ENCODE data around the gene IQGAP3.

Gene IQGAP3

DNA sequence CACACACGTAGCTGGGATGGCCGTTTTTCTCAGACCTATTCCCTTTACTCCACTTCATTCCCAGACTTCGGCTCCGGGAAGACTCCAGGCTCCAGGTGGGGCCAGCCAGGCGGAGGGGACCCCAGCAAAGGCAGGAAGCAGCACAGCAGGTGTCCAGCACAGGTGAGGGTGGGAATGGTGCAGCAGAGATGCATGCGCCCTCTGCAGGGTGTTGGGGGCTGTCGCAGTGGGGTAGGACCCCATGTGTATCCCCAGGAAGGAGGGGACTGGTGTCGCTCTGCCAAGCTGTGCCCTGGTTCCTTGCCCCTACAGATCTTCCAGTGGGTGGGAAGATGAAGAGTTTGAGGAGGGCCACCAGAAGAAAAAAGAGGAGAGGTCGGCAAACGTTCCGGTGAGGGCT, 12.4 kb upstream of the IQGAP3 start:
- Histone ChIP-seq H3K9ac (ENCODE audit: low read length) (no peak overlapping the region), H3F3A (ENCODE audit: insufficient read depth, low read length) (no peaks in the 10 kb centered on the region), H3K4me1 (ENCODE audit: low read length) (no peaks in the 10 kb centered on the region), H3K27me3 (replicated peaks; ENCODE audit: insufficient read depth, low read length) (no peaks in the 10 kb centered on the region), H3K9me2 (replicated peaks; ENCODE audit: insufficient read depth, low read length) (no peaks in the 10 kb centered on the region), H3K27ac (ENCODE audit: low read length) (no peak overlapping the region), H3K36me3 (replicated peaks; ENCODE audit: insufficient read depth, low read length) (no peaks in the 10 kb centered on the region), H3K9me3 (replicated peaks; ENCODE audit: insufficient read depth, low read length) (no peaks in the 10 kb centered on the region), H3K79me2 (ENCODE audit: low read length) (no peaks in the 10 kb centered on the region), H3K4me3 (ENCODE audit: low read length) (no peak overlapping the region), H2AFZ (ENCODE audit: low read length) (no peak overlapping the region), H3K4me2 (ENCODE audit: low read depth, low read length) (no peak overlapping the region), H4K20me1 (ENCODE audit: insufficient read depth, low read length) (no peaks in the 10 kb centered on the region)
- TF ChIP-seq EZH2 (optimal IDR thresholded peaks at IDR 0.05; ENCODE audit: low read depth, low read length) = no peak
- TF ChIP-seq EZH2phosphoT487 (IDR thresholded peaks at IDR 0.05; ENCODE audit: low read length) = no peak
- TF ChIP-seq, protein P1, sequence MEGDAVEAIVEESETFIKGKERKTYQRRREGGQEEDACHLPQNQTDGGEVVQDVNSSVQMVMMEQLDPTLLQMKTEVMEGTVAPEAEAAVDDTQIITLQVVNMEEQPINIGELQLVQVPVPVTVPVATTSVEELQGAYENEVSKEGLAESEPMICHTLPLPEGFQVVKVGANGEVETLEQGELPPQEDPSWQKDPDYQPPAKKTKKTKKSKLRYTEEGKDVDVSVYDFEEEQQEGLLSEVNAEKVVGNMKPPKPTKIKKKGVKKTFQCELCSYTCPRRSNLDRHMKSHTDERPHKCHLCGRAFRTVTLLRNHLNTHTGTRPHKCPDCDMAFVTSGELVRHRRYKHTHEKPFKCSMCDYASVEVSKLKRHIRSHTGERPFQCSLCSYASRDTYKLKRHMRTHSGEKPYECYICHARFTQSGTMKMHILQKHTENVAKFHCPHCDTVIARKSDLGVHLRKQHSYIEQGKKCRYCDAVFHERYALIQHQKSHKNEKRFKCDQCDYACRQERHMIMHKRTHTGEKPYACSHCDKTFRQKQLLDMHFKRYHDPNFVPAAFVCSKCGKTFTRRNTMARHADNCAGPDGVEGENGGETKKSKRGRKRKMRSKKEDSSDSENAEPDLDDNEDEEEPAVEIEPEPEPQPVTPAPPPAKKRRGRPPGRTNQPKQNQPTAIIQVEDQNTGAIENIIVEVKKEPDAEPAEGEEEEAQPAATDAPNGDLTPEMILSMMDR (IDR thresholded peaks at IDR 0.05; ENCODE audit: low read length) = peak; percentile 47
- no peak for DNase-seq

DNA sequence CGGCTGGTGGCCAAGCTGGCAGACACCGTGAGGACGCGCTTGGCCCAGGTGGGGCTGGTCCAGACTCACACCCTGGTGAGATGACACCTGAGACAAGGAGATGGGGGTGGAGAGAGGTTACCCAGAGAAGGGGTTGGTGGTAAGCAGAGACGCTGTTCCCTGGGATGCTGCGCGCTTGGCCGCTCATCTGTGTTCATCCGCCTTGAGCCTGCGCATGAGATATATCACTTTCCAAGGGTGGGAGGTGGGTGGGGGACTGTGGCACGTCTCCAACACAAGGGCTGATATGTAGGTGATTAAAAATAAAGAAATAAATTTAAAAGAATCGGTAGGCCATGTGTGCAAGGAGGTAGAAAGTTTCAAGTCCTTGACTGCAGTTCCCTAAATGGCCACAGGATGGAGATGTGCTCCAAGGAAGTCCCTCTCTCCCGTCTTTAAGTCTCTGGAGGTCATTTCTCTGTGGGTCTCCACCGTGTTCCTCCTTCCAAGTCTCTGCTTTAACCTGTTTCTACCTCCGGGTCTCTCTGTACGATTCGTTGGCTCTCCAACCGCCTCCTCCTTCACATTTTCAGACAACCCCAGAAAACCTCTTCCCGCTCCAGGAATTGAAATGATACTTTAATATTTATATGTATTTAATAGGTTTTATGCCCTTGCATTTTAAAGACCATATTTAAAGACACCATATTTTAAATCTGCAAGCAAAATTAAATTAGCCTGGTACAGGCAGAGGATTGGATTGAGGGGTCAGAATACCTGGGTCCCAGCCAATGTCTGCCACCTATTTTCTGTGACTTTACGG, 11.7 kb upstream of the IQGAP3 start:
- TF ChIP-seq, protein P1 (IDR thresholded peaks at IDR 0.05; ENCODE audit: low read length) = peak; percentile 96
- TF ChIP-seq EZH2phosphoT487 (IDR thresholded peaks at IDR 0.05; ENCODE audit: low read length) = no peak
- DNase-seq = peak; percentile 89
- no peak overlapping the region for H3K4me2 ChIP-seq (ENCODE audit: low read depth, low read length)
- H2AFZ ChIP-seq (ENCODE audit: low read length) = no peak overlapping the region
- H3K4me1 ChIP-seq (ENCODE audit: low read length) = no peaks in the 10 kb centered on the region
- no peak overlapping the region for H3K27ac ChIP-seq (ENCODE audit: low read length)
- no peaks in the 10 kb centered on the region for H3K27me3 ChIP-seq (replicated peaks; ENCODE audit: insufficient read depth, low read length)
- no peaks in the 10 kb centered on the region for H3F3A ChIP-seq (ENCODE audit: insufficient read depth, low read length)
- H3K9me3 ChIP-seq (replicated peaks; ENCODE audit: insufficient read depth, low read length) = no peaks in the 10 kb centered on the region
- H4K20me1 ChIP-seq (ENCODE audit: insufficient read depth, low read length) = no peaks in the 10 kb centered on the region
- no peaks in the 10 kb centered on the region for H3K9me2 ChIP-seq (replicated peaks; ENCODE audit: insufficient read depth, low read length)
- H3K4me3 ChIP-seq (ENCODE audit: low read length) = no peak overlapping the region
- no peak overlapping the region for H3K9ac ChIP-seq (ENCODE audit: low read length)
- no peaks in the 10 kb centered on the region for H3K36me3 ChIP-seq (replicated peaks; ENCODE audit: insufficient read depth, low read length)
- H3K79me2 ChIP-seq (ENCODE audit: low read length) = no peaks in the 10 kb centered on the region

DNA sequence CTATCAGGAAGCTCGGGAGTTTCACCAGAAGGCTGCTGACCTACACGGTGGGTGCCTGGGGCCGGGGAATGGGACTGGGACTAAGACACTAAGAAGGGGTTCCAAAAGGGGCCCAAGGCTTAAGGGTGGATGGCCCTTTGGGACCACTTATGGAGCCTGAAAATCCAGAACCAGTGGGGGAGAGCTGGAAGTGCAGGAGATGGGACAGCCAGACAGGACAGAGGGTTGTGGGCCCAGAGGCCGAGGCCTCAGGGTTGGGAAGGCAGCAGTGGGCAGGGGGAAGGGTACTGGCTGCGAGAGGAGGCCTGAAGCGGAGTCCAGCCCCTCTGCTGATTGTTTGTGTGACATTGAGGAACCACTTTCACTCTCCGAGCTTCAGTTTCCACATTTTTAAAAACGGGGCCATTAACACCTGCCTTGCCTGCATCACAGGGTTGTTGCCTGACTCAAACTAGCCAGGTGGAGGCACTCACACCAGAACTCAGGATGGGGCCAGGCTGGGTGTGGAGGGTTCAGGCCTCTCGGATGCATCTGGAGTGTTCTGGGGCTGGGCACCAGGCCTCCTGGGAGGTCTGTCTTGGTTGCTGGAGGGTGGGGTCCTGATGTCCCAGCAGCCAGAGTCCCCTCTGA, 10.1 kb upstream of the IQGAP3 start:
- no peak for DNase-seq
- H3K27ac ChIP-seq (ENCODE audit: low read length) = no peak overlapping the region
- H3K9me2 ChIP-seq (replicated peaks; ENCODE audit: insufficient read depth, low read length) = no peaks in the 10 kb centered on the region
- no peaks in the 10 kb centered on the region for H3K4me1 ChIP-seq (ENCODE audit: low read length)
- no peaks in the 10 kb centered on the region for H4K20me1 ChIP-seq (ENCODE audit: insufficient read depth, low read length)
- TF ChIP-seq EZH2 (optimal IDR thresholded peaks at IDR 0.05; ENCODE audit: low read depth, low read length) (no peak), EZH2phosphoT487 (IDR thresholded peaks at IDR 0.05; ENCODE audit: low read length) (no peak)
- TF ChIP-seq, protein P1 (IDR thresholded peaks at IDR 0.05; ENCODE audit: low read length) = no peak
- no peaks in the 10 kb centered on the region for H3K79me2 ChIP-seq (ENCODE audit: low read length)
- no peaks in the 10 kb centered on the region for H3K36me3 ChIP-seq (replicated peaks; ENCODE audit: insufficient read depth, low read length)
- H3K4me3 ChIP-seq (ENCODE audit: low read length) = no peak overlapping the region
- no peak overlapping the region for H2AFZ ChIP-seq (ENCODE audit: low read length)
- no peak overlapping the region for H3K4me2 ChIP-seq (ENCODE audit: low read depth, low read length)
- no peaks in the 10 kb centered on the region for H3K27me3 ChIP-seq (replicated peaks; ENCODE audit: insufficient read depth, low read length)
- H3F3A ChIP-seq (ENCODE audit: insufficient read depth, low read length) = no peaks in the 10 kb centered on the region
- no peak overlapping the region for H3K9ac ChIP-seq (ENCODE audit: low read length)
- no peaks in the 10 kb centered on the region for H3K9me3 ChIP-seq (replicated peaks; ENCODE audit: insufficient read depth, low read length)
